Skin epidermis (tissue), 12 donors: ENCODE data around the gene CADM2.
"Not testable (repeated sequence)": the region's sequence is repeated elsewhere in the genome, so short reads cannot be mapped to it uniquely, and the experiment has no call there.

Source experiments
- H3K27ac ChIP-seq, 21 experiments: fragments of 200-600 bp; sonication (generic) in 11 of 21; one replicate each; pipeline ENCODE4 v1.5.0; 2020; ENCODE audit warnings: mild to moderate bottlenecking in 3 of 21, inconsistent platforms in 2 of 21, moderate library complexity in 2 of 21
- H3K4me3 ChIP-seq, 7 experiments: fragments of 200-600 bp; sonication (generic) in 2 of 7; one replicate each; pipeline ENCODE4 v1.5.0; 2020; ENCODE audit warnings: inconsistent platforms in 2 of 7, mild to moderate bottlenecking in 2 of 7, moderate library complexity in 1 of 7

Gene CADM2

DNA sequence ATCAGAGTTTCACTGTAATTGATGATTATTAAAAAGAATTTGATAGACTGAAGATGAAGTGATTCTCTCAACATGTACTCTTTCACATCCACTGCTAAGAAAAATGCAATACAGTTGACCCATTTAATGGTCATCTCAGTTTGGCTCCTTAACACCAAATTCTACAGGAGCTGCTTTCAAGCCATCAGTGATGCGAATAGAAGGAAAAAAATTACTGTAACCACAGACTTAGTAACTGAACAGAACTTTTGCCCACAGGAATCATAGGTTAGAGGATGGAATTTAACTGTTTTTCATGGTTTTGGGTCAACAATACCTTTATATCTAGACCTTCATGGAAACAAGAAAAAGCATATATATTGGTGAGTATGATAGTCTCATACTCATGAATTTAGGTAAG lies 633.5 kb downstream of the CADM2 start:
- Histone ChIP-seq H3K4me3 (no peak overlapping the region), H3K27ac (no peak overlapping the region)

DNA sequence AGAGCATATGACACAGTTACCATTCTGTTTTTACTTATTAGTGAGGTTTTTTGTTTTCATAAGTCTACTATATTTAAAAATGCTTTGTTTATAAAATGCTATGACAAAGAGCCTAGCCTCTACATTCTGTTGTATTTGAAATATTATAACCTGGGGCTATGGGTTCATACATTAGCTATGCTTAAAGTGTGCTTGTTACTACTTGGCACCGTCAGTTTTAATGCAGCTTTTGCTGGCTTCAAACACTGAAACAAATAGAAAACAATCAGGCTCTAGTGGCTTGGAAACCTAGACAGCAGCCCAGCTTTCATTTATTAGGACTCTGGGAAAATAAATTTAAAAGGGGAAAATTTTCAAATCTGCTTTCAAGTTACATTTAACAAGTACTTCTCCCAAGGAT lies 635.9 kb downstream of the CADM2 start:
- Histone ChIP-seq H3K27ac (no peak overlapping the region), H3K4me3 (no peak overlapping the region)

DNA sequence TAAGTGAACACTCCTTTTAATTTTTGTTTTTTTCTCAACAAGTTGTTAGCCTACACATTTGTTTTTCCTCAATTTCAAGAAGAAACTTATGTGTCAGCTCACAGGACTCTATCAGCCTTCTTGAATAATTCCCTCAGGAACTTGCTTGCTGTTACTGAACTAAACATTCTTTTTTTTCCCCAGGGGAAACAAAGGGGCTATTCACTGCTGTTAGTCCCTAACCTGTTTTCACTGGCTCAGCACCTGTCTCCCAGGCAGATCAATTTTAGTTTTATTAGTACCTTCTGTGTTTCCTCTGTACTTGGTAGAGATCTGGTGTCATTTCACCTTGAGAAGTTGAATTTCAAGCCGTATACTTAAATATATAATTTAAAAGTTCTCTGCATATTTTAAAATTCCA lies 644.6 kb downstream of the CADM2 start:
- no peak overlapping the region for H3K4me3 ChIP-seq
- H3K27ac ChIP-seq: no peak overlapping the region

DNA sequence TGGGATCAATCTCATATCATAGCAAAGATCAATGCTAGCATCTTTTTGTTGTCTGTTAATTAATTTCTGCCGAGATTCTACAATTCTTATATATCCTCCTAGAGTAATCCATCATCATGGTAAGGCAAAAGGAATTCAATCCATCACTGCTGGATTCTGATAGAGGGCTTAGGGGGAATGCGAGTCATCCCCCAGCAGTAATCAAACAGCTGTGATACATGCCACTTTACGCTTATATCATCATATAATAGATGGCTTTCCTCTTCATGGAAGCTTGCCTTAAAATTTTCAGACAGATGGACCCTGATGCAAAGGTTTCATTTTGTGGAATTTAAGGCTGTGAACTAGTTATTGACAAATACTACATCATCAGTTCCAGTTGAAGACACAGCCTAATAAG lies 645.9 kb downstream of the CADM2 start:
- Histone ChIP-seq H3K4me3 (no peak overlapping the region), H3K27ac (no peak overlapping the region)

DNA sequence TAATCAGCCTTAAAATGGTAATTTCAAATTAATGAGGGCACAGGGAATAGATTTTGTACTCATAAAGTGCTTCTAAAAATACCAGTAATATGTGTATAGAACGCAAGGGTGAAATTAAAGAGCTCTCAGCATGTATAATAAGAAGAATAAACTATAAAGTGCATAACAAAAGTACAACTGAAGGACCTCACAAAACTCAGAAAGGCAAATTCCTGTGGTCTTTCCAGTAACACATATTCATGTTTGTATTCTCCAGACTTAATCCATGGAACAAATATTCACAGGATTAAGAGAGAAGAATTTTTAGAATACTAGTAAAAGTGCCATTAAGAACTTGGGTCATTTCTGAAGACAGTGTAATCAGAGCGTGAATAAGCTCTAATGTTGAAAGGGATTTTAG lies 646.3 kb downstream of the CADM2 start:
- Histone ChIP-seq H3K27ac (no peak overlapping the region), H3K4me3 (no peak overlapping the region)

DNA sequence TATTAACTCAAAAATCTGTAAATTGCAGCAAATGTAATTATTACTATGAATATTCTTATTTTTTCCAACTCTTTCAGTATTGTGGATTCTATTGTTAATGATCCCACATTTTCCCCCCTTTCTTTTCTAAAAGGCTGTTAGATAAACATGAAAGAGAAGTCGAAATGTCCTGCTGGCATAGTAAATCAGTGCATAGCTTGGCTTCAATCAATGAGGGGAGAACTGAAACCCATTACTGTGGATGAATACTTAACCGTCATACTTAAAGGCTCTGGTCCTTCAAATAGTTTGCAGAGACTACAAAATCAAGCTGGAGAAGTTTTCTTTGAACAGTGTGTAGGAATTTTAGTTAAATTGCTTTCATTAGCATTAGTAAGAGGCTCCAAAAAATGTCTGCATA lies 667.9 kb downstream of the CADM2 start:
- Histone ChIP-seq H3K4me3 (no peak overlapping the region), H3K27ac (no peak overlapping the region)

DNA sequence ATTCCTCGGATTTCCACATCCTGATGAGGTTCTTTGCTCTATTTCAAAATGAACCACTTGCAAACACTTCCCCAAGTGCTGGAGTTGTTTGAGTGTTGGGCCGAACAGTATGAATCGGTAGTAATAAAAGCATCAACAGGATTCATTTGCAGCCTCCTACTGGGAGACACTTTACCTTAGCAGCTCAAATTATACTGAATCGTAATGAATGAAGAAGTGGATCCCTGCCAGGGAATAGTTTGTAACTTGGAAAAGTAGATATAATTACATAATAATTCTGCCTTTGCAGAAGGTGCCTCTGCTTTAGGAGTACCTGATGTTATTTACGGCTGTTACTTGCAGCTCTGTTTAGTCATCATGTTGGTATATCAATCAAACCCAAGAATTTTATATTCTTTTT lies 669.1 kb downstream of the CADM2 start:
- H3K4me3 ChIP-seq: no peak overlapping the region
- H3K27ac ChIP-seq: no peak overlapping the region

DNA sequence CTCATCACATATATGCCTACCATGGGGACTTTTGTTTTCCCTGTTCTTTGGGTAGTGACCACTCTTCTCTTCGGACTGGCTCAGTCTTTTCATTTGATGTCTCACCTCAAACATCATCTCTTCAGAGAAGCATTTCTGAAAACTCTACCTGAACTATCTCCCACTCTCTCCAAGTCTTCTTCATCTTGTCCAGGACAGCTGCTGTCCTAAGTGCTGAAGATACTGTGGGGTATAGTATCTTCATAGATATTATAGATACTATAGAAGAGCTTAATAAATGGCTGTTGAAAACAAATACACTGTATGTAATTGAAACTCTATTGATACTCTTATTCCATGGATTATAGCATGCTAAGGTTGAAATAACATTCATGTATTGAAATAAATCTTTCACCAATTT lies 672.3 kb downstream of the CADM2 start:
- Histone ChIP-seq H3K4me3 (no peak overlapping the region), H3K27ac (no peak overlapping the region)

DNA sequence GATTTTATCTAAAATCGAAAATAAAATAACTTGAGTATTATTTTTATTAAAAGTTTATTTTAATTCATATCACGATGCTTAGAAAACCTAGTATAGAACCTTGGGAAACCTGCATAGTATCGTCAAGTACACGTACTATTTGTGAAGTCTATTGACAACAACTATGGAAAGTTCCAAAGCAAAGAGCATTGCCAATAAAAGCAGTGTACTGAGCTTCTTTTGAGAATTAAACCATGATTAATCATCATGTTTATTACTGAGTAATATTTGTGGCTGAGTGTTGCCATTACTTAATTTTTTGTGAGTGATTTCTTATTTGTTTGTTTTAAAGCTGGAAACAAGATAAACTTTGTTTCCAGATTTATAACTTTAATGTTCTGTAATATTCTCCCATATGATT lies 674.1 kb downstream of the CADM2 start:
- no peak overlapping the region for H3K4me3 ChIP-seq
- no peak overlapping the region for H3K27ac ChIP-seq

DNA sequence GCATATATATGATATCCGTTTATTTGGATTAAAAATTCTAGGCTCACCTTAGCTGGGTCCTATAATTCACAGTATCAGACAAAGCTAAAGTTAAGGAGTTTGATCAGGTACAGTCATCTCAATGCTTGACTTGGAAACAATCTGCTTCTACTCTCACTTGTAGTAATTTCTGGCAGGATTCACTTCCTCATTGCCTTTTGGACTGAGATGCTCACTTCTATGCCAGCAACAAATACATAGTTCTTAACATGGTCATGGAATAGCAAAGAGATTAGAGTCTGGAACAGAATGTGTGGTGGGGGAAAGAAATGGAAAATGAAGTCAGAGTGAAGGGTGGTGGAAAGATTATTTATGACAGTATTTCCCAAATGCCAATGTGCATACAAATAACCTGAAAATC lies 693.6 kb downstream of the CADM2 start:
- H3K27ac ChIP-seq: no peak overlapping the region
- no peak overlapping the region for H3K4me3 ChIP-seq

DNA sequence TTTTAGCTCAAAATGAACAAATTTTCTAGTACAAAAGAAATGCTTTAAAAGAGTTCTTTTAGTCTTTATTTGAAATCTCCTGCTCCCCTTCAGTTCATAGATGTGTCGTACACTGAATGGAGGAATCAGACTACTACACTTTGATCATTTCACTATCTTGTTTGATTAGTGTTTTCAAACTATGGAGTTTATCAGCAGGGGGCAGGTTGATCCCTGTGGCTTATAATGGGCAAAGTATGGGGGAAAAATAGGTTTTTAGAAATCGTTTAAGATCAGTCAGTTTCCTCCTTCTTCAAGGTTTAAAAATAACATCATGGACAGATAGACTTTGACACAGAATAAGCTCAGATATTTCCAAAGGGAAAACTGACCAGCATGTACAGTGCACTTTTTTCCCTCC lies 701.7 kb downstream of the CADM2 start:
- Histone ChIP-seq H3K27ac (no peak overlapping the region), H3K4me3 (no peak overlapping the region)

DNA sequence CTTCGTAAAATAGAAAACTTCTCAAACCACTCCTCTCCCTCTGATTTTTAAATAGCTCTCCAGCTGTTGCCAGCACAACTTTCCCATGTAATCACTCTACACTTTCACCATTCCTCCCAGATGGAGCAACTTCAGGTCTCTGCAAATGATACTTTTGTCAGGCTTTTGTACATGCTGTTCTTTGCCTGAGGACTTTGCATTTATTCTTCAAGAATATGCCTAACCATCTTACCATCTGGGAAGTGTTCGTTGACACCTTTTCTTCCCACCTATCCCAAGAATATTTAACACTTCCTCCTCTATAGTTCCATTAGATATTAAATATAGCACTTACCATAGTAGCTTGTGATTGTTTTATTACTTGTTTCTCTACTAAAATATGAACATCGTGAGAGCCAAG lies 703.7 kb downstream of the CADM2 start:
- Histone ChIP-seq H3K27ac (no peak overlapping the region), H3K4me3 (no peak overlapping the region)

DNA sequence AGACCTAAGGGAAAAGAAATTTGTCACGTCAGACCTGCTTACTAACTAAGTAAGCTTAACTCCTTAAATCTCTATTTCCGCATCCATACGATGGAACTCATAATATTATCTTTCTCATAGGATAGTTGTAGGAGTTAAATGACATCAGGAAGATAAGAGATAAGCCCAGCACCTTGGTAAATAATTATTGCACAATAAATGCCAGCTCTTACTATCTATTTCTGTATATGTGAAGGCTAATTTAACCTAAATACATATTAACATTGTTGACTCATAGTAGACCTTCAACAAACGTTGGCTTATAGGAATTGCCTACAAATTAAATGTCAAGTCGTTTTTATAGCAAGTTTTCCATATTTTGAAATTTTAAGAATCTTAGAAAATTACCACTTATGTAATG lies 709.0 kb downstream of the CADM2 start:
- Histone ChIP-seq H3K4me3 (no peak overlapping the region), H3K27ac (no peak overlapping the region)

DNA sequence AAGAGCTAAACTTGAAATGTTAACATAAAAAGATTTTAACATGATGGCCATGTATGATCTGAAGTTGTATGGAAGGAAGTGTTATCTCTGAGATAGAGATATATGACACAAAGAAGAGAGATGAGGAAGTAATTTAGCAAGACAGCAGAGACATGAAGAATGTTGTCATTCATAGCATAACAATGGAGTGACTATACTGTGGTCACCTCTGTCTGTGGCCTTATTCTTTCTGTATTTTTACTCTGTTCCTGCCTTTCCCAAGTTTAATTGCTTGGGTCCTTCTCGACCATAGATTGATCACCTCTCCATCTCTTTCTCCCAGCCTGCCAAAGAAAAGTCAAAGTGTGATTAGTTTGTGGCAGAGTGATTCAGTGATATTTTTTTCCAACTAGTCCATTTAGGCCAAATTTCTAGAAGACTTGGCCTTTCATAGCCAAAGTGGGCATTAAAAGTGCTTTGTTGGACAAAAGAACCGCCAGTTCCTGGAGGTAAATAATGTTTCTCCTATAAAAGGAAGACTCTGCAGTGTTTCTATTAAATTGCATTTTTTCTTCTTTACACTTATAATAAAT lies 711.9 kb downstream of the CADM2 start:
- no peak overlapping the region for H3K4me3 ChIP-seq
- no peak overlapping the region for H3K27ac ChIP-seq

DNA sequence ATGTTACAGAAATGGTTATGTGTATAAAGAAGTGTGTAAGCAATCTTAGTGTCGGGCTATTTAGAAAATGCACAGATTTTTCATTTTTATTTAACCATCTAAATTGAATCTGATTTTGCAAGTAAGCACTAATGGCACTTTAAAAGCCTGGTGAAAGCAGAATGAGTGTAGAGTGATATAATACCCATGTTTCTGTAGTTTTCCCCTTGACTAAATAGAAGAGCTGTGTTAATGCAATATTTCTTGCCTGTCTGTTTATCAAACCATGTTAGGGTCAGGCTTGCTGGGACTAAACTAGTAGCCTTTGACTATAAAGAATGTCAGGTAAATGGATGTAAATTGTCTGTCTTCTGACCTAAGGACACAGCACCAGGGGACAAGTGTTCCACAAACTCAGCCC lies 714.0 kb downstream of the CADM2 start:
- H3K27ac ChIP-seq: no peak overlapping the region
- no peak overlapping the region for H3K4me3 ChIP-seq

DNA sequence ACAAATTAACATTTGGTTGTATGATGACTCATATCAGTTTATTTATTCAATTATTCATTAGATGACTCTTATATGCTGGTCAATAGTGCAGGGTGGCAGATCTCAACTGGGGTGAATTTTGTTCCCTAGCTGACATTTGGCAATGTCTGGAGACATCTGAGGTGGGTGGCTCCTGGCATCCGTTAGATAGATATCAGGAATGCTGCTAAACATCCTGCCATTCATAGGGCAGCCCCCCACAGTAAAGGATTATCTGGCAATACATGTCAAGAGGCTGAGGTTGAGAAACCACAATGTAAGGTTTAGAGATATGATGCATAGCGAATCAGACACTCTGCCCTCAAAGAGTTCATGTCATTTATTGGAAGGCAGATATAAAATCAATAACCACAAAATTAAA lies 719.9 kb downstream of the CADM2 start:
- Histone ChIP-seq H3K4me3 (no peak overlapping the region), H3K27ac (no peak overlapping the region)

DNA sequence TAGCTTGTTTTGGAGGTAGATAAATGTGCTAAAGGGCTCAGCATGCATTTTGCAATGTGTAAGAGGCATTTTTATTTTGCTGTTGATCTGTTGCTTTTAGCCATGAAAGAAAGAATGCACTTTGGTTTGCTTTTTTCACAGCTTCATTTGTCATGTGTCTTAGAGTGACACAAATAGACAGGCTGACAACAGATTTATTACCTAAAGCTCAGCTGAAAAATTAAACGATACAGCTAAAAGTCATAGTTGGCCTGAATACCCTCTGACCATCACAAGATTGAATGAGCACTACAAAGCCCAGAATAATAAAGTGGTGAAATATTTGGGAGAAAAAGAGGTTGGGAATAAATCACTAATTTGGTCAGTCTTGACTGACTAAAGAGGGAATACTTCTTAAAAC lies 723.1 kb downstream of the CADM2 start:
- Histone ChIP-seq H3K4me3 (no peak overlapping the region), H3K27ac (no peak overlapping the region)

DNA sequence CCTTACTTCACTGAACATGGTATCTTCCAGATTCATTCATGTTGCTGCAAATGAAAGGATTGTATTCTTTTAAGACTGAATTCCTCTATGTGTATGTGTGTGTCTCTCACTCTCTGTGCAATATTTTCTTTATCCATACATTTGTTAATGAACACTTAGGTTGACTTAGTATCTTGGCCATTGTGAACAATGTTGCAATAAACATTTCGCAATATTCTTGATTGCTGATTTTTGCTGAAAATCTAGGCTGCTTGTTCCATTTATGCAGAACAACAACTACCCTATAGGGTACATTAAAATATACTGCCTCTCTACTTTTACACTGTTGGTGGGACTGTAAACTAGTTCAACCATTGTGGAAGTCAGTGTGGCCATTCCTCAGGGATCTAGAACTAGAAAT lies 732.4 kb downstream of the CADM2 start:
- Histone ChIP-seq H3K4me3 (no peak overlapping the region), H3K27ac (no peak overlapping the region)

DNA sequence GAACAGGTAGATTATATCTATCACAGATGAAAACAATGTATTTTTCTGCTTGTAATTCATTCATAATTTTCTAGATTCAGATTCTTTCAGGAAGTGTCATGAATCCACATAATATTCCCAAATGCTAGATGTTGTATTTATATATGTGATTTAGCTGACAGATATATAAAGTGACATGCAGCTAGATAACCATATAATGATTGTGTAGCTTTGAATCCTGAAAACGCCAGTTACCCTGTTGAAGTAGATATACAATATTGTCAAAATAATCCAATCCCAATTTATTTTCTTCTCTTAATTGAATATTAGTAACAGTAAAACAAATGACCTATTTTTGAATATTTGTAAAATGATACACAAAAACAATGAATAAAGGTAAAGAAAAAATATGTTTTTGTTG lies 738.4 kb downstream of the CADM2 start:
- H3K27ac ChIP-seq: no peak overlapping the region
- H3K4me3 ChIP-seq: no peak overlapping the region

DNA sequence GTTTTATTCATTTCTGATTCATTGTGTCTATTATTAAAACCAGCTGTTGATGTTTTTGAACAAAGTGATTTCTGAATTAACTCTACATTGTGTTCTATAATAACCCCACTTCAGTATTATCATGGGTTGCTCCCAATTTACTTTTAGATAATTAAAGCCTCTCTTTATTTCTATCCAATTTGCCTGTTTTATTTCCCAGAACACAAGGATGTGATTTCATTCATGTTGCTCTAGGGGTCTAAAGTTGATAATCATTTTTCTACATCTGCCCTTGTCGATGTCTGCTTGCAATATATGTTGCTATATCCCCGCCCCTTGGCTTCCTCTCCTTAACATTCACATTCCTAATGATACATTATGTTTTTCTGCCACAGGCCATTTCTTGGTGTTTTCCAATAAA lies 747.3 kb downstream of the CADM2 start:
- Histone ChIP-seq H3K4me3 (no peak overlapping the region), H3K27ac (no peak overlapping the region)

DNA sequence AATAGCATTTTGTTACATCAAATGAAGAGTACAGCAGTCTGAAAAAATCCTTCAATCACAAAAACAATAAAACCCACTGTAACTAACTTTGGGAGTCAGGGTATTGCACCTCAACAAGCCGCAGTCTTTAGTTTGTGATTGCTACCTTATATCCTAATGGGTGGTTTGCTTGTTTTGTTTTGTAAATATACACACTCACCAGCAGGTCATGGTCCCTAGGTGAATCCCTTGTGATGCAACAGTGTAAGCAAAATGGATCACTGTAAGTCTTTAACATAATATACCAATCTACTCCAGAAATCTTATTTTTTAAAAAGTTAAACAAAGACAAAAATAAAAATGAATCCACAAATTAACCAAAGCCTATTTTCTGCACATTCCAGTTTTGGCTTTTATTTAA lies 749.5 kb downstream of the CADM2 start:
- H3K27ac ChIP-seq, H3K4me3 ChIP-seq: not testable (repeated sequence)

DNA sequence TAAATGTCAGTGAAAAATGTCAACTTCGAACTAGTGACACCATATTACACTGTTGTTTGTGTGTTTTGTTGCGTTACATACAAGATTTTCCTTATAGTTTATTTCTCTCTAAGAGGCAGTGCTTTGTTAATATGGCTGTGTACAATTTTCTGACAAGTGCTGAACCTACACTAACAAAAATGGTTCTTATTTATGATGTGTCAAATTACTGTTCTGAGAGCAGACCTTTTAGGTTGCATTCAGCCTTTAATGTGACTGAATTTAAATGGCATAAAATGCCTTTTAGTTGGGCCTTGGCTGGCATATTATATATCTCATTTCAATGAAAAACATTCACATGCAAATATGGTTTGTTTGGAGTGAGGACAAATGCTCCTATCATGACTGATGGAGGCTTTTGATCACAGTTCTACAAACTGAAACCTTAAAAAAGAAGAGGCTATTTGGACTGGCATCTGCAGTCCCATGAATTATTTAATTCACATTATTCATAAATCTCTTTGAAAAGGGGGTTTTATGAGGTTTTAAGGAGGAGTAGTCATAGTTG lies 750.6 kb downstream of the CADM2 start:
- no peak overlapping the region for H3K27ac ChIP-seq
- no peak overlapping the region for H3K4me3 ChIP-seq

DNA sequence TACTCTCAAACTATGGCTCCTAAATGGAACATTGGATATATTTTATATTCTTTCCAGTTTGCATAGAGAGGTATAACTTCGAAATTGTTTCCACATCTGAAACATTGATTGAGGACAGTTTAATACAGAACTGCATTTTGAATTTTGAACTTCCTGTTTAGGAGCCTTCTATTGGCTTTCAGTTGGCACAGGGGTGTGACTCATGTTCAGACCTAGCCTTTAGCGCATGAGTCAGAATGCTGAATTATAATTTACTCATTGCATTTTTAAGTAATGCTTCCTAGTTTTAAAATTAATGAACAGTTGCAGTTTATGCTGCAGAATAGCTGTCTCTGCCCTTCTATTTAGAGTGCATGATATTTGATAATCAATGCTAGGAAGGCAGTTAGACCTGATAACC lies 751.7 kb downstream of the CADM2 start:
- no peak overlapping the region for H3K27ac ChIP-seq

More for the DNA sequence above, 751.7 kb downstream of the CADM2 start:
- no peak overlapping the region for H3K4me3 ChIP-seq
